DOHH2 (cell line): Measurements from ENCODE around the gene CAMKMT.

ENCODE experiments used
- CTCF ChIP-seq: fragments of 200-600 bp; sonication (generic); IDR thresholded peaks from one replicate; pipeline ENCODE4 v1.5.1; 2014; ENCODE audit warnings: antibody characterized with exemption, mild to moderate bottlenecking, low read depth, low read length; ENCODE audit not compliant: poor library complexity, severe bottlenecking
- EZH2phosphoT487 ChIP-seq: fragments of 200-600 bp; sonication (generic); IDR thresholded peaks from 2 replicates; pipeline ENCODE4 v1.6.1; 2017; ENCODE audit warnings: borderline replicate concordance, mild to moderate bottlenecking, antibody characterized with exemption, low read length, moderate library complexity, mixed read lengths

- TF ChIP-seq CTCF (no peak), EZH2phosphoT487 (no peak)
These were observed 136.8 kb downstream of the CAMKMT start for GRCh38 chr2:44498551-44498950.
